ENCODE measurements around the gene MAST2.

GRCh38 chr1:45862008-45862407, 58.6 kb downstream of the MAST2 start:
- no peak for TF ChIP-seq CTCF (IDR thresholded peaks at IDR 0.05)
- no peak for TF ChIP-seq POLR2A (IDR thresholded peaks at IDR 0.05)

Data from heart left ventricle (tissue), 13 donors.